DMS 273 (cell line): ENCODE data around the gene JMJD6.
"Not testable (repeated sequence)": the region's sequence is repeated elsewhere in the genome, so short reads cannot be mapped to it uniquely, and the experiment has no call there.

Source experiments
- DNase-seq: peaks from one replicate; lab custom pipeline; 2025; ENCODE audit not compliant: unreplicated experiment; lab: John Stamatoyannopoulos, UW

JMJD6 gene

DNA sequence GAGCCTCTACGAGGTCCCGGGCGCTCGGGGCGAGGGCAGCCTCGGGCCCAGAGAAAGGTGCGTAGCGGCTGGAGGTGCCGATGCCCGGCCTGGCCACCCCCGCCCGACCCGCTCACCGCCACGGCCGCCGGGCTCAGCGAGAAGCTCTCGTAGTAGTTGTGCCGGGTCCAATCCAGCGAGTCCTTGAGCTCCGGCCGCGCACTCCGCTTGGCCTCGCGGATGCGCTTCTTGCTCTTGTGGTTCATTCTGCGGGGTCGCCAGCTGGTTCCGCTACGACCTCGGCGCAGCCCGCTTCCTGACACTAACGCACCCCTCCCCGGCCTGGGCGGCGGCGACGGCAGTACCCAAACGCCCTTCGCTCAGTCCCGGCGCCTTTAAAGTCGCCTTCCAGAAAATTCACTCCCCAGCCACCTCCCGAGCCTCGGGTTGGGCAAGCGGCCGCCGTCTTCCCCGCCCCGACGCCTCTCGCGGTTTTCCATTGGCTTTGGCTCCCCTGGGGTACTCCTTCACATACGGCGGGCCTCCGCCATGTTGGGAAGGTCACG lies at the start of gene JMJD6:
Gene JMJD6, minus strand, starts transcription at position 376 of the 545 bp plus-strand sequence. Its CDS starts 131 bp downstream, at position 245.
- peak; percentile 98 for DNase-seq

DNA sequence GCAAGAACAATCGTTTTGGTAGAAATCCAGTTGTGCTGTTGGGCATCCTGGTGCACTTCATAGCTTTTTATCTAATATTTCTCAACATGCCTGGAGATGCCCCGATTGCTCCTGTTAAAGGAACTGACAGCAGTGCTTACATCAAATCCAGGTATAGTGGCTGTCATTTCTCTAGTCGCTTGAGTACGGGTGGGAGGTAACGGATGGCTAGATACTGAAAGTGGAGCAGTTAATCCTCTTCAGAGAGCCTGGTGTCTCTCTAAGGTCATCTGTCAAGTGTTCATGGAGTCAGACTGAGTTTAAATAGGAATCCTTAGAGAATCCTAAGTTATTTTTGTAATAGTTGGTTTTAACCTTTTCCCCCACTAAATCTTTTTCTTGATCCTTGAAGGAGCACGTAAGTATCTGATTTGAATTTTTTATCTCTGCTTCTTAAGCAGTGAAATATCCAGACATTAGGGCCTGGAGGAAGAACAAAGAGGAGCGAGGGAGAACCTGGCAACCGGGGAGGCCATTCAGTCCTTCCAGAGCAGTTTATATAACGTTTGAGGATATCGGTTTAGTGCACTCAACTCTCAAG lies 48.7 kb upstream of the JMJD6 start:
- DNase-seq, result no peak

DNA sequence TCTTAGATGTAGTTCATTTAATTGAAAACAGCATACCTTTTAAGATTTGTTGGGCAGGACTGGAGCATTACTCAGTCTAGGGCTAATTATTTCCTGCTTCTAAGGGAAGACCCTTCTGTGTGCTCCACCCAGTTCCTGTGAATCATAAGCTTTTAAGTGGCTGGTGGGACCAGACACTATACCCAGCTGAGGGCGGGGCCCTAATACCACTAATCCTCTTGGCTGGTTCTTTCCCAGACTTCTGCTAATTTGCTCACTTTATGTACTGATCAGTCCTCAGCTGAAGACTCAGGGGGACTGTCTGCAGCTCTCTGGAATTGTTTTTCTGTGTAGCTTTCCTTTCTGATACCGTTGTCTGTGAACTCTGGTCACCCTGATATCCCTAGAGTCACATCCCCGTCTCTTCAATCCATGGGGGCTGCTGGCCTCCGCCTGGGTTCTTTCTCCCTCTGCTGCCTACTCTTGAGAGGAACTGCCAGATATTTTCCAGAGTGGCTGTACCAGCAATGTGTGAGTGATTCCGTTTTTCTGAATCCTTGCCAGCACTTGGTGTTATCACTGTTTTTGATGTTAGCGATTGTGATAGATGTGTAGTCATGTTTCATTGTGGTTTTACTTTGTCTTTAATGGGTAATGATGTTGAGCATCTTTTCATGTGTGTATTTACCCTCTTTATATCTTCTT lies 46.6 kb upstream of the JMJD6 start:
- DNase-seq, result no peak

DNA sequence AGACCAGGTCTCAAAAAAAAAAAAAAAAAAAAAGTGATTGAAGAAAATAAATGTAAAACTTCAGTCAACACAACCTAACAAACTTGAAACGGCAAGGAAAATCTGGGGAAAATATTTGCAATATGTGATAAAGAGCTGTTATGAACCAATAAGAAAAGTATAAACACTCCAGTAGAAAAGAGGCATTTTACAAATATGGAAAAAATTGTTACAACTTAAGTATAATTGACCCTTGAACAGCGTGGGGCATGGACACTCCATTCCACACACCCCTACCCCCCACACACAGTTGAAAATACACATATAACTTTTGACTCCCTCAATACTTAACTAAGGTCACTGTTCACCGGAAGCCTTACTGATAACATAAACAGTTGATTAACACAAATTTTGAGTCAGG lies 32.2 kb upstream of the JMJD6 start:
- no peak for DNase-seq

DNA sequence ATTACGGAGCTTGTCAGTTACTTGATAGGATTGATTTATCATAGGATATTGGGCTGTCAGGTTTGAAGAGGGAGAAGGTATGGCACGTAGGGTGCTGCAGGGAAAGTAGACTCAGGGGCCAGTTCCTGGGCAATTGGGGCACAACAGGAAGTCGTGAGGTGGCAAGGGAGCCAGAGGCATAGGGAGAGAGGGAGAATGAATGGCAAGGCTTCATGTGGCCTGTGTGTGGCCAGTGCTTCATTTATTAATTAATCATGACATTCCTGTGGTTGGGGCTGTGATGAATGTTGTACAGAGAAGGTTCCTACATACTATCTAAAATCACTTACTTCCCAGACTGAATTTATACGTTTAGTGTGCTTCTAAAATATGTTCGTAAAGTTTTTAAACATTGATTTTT lies 30.9 kb upstream of the JMJD6 start:
- DNase-seq, result no peak

DNA sequence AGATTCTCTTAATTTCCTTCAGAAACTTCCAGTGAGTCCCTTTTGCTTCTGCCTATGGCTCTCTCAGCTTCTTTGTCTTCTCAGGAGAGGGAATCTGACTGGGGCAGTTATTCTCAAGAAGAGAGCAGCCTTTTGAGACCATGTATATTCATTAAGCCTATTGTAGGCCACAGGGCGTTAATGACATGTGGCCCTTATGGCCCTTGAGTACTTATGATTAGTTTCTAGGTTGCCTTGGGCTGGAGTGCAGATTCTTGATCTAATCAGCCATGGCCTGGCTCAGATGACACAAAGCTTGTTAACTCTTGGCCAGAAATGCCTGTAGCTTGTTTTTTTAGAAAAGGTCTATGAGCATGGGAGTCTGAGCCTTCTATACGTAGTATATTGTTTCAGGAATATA lies 28.9 kb upstream of the JMJD6 start:
- DNase-seq, result no peak

DNA sequence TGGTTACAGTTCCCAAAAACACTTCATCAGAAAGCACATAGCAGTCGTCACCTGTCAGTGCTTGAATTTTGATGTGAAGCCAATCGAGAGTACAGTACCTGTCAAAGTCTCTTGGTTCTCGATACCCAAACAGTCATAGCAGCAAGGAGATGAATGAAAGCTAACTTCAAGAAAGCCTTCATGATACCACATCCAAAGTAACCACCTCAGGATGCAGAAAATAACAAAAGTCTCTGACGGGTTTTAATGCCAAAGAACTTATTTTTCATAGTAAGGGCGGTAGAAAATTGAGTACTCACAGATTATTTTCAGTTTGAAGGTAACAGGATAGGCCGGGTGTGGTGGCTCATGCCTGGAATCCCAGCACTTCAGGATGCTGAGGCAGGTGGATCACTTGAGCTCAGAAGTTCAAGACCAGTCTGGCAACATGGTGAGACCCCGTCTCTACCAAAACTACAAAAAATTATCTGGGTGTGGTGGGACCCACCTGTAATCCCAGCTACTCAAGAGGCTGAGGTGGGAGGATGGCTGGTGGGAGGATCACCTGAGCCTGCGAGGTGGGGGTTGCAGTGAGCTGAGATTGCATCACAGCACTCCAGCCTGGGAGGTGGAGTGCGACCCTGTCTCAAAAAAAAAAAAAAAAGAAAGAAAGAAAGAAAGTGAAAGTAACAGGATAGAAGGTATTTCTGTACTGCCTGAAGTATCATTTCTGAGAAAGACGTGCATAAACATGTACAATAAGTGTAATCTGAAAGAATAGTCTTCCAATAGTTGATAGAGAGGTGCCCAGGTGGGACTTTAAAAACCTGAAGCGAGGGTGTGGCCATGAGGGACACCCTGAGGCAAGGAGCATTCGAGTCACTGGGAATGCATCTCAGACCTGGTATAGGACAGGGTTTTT lies 26.9 kb upstream of the JMJD6 start:
- no peak for DNase-seq

DNA sequence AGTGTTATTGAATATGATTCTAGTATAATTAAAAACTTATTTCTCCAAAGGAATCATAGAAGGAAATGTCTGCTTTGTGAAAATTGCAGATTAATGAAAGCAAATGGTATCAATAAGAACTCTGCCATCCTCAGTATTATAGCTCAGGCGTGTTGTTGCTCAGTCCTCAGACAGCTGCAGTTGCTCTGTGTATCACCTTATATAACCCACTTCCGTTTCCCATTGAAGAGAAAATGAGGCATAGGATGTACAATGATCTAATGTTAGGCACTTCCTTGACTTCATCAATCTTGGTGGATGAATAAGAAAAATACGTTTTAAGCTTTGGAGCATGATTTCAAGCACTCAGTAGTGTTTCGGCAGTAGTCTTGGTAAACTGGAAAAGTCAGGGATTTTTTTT lies 25.6 kb upstream of the JMJD6 start:
- no peak for DNase-seq

DNA sequence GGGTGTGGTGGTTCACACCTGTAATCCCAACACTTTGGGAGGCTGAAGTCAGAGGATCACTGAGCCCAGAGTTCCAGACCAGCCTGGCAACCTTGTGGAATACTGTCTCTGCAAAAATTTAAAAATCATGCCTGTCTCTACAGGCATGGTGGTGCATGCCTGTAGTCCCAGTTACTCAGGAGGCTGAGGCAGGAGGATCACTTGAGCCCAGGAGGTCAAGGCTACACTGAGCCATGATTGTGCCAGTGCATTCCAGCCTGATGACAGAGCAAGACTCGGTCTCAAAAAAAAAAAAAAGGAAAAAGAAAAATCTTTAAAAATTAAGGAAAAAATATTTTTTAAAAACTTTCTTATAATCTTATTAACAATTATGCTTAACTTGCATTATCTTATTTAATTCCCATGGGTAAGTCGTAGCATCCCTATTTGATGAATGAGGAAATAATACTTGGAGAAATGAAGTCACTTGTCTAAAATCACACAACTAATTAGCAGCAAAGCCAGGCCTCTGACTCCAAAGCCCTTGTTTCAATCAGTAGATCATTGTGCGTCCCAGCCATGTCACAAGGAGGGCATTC lies 25.1 kb upstream of the JMJD6 start:
- no peak for DNase-seq

DNA sequence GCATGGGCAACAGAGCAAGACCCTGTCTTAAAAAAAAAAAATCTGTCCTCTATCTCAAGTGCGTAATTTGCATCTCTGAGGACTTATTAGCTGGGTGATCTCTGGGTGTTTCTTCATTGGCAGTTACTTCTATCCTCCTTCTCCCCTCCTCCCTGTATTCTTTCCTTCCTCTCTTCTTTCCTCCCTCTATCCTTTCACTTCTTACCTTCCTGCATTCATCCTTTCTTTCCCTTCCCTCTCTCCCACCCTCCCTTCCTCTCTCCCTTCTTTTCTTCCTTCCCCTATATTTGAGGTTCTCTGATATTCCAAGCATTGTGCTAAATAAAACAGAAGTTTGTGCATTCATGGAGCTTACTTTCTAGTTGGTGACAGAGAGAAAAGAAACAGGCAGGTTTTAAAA lies 22.3 kb upstream of the JMJD6 start:
- DNase-seq, result no peak

DNA sequence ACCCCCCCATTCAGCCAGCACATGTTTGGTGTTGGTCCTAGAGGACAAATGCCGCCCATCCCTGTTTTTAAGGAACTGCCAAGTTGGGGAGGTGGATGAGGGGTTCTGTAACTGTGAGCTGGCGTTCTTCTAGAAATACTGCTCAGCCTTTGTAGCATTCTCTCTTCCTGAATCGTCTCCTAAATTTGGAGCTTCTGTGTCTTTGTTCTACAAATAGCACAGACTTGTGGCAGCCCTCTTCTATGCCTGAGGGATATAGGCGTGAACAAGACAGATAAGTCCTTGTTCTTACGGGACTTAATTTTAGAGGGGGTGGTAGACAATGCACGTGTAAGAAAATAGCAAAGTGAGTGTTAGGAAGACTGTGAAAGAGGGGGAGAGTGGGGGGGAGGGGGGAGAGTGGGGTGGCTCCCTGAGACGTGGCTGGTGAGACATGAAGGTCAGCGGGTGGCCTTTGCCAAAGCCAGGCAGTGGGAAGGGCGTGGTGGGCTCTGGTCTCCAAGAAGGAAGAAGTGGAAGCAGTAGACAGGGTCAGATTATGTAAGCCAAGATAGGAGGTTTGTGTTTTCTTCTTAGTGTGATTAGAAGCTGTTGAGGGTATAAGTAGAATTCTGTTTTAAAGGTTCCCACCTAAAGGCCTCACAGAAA lies 21.4 kb upstream of the JMJD6 start:
- DNase-seq, result no peak

DNA sequence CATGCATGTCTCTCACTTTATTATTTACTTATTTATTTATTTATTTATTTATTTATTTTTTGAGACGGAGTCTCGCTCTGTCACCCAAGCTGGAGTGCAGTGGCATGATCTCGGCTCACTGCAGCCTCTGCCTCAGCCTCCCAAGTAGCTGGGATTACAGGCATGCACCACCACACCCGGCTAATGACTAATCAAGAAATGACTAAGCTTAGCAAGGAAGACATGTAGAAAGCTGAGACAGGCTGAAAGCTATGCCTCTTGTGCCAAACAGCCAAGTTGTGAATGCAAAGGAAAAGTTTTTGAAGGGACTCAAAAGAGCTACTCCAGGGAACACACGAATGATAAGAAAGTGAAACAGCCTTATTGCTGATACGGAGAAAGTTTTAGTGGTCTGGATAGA lies 19.4 kb upstream of the JMJD6 start:
- DNase-seq, result not testable (repeated sequence)

DNA sequence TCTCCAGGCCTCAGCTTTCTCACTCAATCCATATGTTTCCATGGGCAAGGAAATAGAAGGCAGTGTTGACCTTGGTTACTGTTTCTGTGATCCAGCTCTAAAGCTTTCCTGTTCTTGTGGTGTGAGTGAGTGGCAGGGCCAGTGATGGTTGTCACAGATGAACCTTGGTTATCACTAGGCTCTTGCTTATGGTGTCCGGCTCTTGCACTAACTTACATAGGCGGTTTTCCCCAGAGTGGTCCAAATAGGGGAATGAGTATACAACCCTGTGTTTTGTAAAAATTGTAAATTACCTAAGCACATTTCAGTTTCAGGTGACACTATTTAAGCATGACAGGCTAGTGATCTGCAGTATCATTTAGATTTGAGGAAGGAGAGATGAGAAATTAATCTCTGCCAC lies 18.3 kb upstream of the JMJD6 start:
- no peak for DNase-seq

DNA sequence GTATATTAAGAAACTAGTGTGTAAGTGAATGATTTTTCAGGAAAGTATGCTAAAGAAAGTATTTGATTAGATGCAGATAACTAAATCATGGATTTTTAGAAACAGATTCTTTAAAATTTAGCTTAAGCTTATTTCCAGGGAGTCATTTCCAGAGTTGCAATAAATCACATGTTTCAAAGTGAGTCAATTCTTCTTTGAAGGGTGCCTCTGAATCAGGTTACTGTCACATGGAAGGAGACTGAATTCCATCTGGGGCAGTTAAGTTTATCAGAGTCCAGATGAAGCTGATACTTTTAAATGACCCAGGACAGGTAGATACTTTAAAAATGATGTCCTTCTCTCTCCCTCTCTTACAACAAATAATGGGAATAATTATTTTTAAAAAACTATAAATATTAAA lies 16.6 kb upstream of the JMJD6 start:
- DNase-seq, result no peak

DNA sequence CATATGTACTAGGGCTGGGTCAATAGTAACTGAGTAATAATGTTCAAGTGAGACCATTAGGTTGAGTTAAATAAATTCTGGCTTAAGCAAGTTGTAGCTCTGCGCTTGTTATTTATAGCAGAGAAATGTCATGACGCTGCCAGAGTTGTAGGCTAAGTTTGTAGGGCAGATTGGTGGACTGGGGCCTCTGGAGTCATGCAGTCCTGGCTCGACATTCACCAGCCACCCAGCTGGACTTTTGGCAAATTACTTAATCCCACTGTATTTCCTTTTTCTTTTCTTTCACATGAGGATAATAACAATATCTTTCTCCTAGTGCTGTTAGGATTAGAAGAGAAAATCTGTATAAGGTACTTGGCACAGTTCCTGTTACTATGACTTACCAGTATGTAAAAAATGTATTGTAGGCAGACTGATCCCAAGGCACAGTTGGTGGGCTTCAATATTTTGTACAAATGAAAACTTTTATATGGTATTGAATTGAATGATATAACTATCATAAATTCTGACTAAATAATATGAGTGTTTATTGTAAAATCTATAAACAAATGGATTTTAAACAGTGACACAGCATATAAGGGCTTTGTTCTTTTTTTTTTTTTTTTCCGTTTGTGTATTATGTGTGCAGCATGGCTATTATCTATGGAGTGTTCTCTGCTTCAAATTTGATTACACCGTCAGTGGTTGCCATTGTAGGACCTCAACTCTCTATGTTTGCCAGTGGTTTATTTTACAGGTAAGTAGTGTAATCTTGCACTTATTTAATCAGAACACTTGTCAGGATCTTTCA lies 14.1 kb upstream of the JMJD6 start:
- no peak for DNase-seq

DNA sequence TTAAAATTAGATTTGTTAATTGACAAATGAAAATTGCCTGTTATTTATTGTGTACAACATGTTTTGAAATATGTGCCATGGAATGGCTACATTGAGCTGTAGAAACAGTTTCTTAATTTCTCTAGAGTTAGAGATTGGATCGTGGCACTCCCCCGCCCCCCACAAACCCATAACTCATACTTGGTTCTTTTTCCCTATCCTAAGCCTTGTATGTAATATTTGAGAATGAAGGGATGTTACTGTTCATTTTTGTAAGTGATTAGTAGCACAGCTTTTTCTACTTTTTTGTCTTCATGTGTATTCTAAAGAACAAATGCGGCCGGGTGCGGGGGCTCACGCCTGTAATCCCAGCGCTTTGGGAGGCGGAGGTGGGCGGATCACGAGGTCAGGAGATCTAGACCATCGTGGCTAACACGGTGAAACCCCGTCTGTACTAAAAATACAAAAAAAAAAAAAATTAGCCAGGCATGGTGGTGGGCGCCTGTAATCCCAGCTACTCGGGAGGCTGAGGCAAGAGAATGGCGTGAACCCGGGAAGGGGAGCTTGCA lies 13.2 kb upstream of the JMJD6 start:
- not testable (repeated sequence) for DNase-seq

DNA sequence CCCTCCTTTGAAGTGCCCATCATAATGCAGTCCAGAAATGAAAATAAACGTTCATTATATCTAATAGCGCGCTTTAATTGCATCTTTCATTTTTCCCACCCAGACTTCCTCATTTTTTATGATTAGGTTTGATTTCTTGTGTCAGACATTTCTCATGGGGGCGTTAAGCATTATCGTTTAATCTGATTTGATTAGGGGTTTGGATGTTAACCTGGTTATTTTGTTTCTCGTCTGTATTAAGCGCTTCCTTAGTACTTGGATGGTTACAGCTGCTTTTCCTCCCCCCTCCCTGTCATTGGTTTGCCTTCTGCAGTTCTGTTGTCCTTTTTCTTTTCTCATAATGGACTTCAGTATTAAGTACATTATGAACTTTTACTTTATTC lies 12.1 kb upstream of the JMJD6 start:
- peak; percentile 34 for DNase-seq

DNA sequence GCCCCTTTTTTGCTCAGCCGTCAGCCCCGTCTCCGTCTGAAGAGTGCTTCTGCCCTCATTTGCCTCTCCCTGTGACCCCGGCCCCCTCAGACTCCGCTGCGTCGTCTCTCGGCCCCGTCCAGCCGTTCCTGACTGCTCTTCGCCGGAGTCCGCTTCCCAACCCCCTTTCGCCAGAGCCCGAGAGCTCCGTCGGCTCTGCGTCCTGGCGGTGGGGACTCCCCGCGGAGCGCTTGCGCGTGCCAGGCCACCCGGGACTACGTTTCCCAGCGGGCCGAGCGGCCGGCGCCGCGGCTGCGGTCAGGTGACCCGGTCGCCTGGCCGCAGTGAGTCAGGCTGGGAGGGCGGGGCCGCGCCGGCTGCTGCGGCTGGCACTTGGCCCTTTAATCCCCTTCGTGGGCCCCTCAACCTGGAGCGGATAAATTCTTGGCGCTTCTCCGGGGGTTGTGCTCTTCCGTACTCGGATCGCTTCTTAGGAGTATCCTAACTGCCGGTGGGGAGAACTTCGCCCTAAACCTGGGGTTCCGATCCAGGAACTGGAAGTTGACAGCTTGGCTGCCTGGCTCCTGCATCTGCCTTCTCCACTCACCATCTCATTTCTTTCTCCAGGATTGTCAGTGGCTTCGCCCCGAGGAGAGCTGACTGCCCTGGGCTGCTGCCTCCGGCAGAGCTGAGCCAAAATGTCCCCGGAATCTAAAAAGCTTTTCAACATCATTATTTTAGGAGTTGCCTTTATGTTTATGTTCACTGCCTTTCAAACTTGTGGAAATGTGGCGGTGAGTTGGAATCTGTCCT lies 11.5 kb upstream of the JMJD6 start, which contains the start of gene MFSD11:
Gene MFSD11, plus strand, starts transcription at position 444 of the 792 bp plus-strand sequence. Its CDS starts 234 bp downstream, at position 678.
- DNase-seq, result peak; percentile 98
